ENCODE data around the gene C6orf120.
A peak's percentile ranks its signal among the peaks of the same experiment; 100 is the strongest.
"Not testable (repeated sequence)": the region's sequence is repeated elsewhere in the genome, so short reads cannot be mapped to it uniquely, and the experiment has no call there.

The C6orf120 gene

DNA sequence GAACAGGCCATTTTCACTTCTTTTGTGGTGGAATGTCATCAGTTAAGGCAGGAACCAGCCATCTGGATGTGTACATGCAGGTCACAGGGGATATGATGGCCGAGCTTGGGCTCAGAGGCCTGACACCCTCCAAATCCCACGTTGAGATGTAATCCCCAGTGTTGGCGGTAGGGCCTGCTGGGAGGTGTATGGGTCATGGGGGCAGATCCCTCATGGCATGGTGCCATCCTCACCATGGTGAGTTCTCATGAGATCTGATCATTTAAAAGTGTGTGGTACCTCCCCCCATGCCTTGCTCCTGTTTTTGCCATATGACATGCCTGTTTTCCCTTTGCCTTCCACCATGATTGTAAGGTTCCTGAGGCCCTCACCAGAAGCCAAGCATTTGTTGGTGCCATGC, 26.9 kb upstream of the C6orf120 start:
- in situ Hi-C loops (cut with HindIII; ENCODE audit: low pct_ligation_motif_present, low pct_unique_long_range_greater_than_20kb, low sequenced_read_pairs): no loop called here
- no peak for DNase-seq

GRCh38 chr6:169677096-169677495, 24.8 kb upstream of the C6orf120 start:
- in situ Hi-C loops (cut with HindIII; ENCODE audit: low pct_ligation_motif_present, low pct_unique_long_range_greater_than_20kb, low sequenced_read_pairs): no loop called here
- no peak for DNase-seq

DNA sequence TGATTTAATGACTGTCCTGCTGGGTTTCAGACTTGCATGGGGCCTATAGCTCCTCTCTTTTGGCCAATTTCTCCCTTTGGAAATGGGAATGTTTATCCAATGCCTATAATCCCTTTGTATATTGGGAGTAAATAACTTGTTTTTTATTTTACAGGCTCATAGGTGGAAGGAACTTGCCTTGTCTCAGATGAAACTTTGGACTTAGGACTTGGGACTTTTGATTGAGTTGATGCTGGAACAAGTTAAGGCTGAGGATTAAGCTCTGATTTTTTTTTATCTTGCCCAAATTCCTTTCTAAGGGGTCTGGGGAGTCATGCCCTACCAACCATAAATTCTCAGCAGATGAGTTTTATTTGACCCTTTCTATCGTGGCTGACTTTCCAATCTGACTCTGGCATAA, 23.6 kb upstream of the C6orf120 start:
- DNase-seq: no peak
- in situ Hi-C loops (cut with HindIII; ENCODE audit: low pct_ligation_motif_present, low pct_unique_long_range_greater_than_20kb, low sequenced_read_pairs): no loop called here

- in situ Hi-C loops (cut with HindIII; ENCODE audit: low pct_ligation_motif_present, low pct_unique_long_range_greater_than_20kb, low sequenced_read_pairs): no loop called here
- DNase-seq: no peak
Measured at GRCh38 chr6:169684056-169684455, 17.9 kb upstream of the C6orf120 start.

GRCh38 chr6:169685860-169686259, 16.1 kb upstream of the C6orf120 start:
- DNase-seq: no peak
- in situ Hi-C loops (cut with HindIII; ENCODE audit: low pct_ligation_motif_present, low pct_unique_long_range_greater_than_20kb, low sequenced_read_pairs): no loop called here

- no peak for DNase-seq
- in situ Hi-C loops (cut with HindIII; ENCODE audit: low pct_ligation_motif_present, low pct_unique_long_range_greater_than_20kb, low sequenced_read_pairs): no loop called here
Measured at GRCh38 chr6:169689287-169689686, 12.6 kb upstream of the C6orf120 start.

- DNase-seq: no peak
- in situ Hi-C loops (cut with HindIII; ENCODE audit: low pct_ligation_motif_present, low pct_unique_long_range_greater_than_20kb, low sequenced_read_pairs): no loop called here
Measured at GRCh38 chr6:169691260-169691659, 10.7 kb upstream of the C6orf120 start.

DNA sequence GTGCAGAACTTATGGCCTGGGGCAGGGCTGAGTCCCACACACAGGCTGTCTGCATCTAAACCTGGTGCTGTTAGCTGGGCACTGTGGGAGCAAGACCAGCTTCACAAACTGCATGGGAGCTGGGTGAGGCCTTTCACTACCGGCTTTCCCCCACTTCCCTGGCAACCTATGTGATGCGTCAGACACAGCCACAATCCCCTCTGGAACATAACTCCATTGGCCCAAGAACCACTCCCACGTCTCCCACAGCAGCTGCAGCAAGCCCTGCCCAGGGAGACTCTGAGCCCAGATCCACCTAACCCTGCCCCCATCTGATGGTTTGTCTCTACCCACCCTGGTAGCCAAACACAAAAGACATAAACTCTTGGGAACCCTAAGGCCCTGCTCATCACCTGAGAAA, 9.4 kb upstream of the C6orf120 start:
- in situ Hi-C loops (cut with HindIII; ENCODE audit: low pct_ligation_motif_present, low pct_unique_long_range_greater_than_20kb, low sequenced_read_pairs): no loop called here
- no peak for DNase-seq

DNA sequence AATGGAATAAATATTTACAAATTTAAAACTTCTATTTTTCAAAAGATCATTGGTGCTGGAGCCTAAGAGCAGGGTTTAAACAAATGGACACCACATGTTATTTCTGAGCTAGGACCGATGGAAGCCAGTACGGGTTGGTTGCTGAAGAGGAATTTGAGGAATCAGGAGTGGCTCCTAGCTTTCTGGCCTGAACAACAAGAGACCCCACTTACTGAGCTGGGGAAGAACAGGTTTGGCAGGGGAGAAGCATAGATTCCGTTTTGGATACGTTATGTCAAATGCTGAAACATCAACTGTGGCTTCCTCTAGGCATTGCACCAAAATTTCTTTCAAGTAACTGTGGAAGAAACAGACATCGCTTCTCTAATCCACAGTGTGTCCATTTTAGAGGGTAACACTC, 6.8 kb upstream of the C6orf120 start:
- in situ Hi-C loops (cut with HindIII; ENCODE audit: low pct_ligation_motif_present, low pct_unique_long_range_greater_than_20kb, low sequenced_read_pairs): no loop called here
- no peak for DNase-seq

DNA sequence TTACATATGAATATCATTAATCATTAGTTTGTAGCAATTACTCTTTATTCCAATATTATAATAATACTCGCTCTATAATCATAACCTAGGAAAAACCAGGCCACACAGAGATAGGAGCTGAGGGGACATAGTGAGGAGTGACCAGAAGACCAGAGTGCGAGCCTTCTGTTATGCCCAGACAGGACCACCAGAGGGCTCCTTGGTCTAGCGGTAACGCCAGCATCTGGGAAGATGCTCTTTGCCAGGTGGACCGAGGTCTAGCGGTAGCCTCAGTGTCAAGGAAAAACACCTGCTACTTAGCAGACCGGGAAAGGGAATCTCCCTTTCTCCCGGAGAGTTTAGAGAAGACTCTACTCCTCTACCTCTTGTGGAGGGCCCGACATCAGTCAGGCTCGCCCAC, 4.8 kb upstream of the C6orf120 start:
- DNase-seq: peak; percentile 10
- in situ Hi-C loops (cut with HindIII; ENCODE audit: low pct_ligation_motif_present, low pct_unique_long_range_greater_than_20kb, low sequenced_read_pairs): not testable (repeated sequence)

GRCh38 chr6:169700296-169700695, 1.6 kb upstream of the C6orf120 start:
- in situ Hi-C loops (cut with HindIII; ENCODE audit: low pct_ligation_motif_present, low pct_unique_long_range_greater_than_20kb, low sequenced_read_pairs): no loop called here
- peak; percentile 25 for DNase-seq

GRCh38 chr6:169701311-169701953, 494 bp upstream of the C6orf120 start:
- DNase-seq: no peak
- in situ Hi-C loops (cut with HindIII; ENCODE audit: low pct_ligation_motif_present, low pct_unique_long_range_greater_than_20kb, low sequenced_read_pairs): no loop called here

- no peak for DNase-seq
- in situ Hi-C loops (cut with HindIII; ENCODE audit: low pct_ligation_motif_present, low pct_unique_long_range_greater_than_20kb, low sequenced_read_pairs): no loop called here
Measured at GRCh38 chr6:169702840-169703246, 917 bp downstream of the C6orf120 start.

DNA sequence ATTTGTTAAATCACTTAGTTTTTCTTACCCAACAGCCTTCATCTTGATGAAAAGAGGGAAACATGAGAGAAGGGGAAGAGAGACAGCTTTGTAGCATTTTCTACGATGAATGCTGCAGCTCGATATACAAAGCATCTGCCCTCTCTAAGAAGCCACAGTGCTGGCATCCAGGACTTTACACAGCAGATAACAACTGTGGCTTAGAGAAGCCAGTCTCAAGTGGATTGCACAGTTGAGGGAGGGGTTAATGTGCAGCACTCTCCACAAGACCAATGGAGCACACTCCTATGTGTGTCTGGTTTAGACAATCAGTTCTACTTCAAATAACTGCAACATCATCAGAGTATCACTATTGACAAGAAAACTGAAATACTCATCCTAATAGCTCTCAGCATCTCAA, 5.8 kb downstream of the C6orf120 start:
- in situ Hi-C loops (cut with HindIII; ENCODE audit: low pct_ligation_motif_present, low pct_unique_long_range_greater_than_20kb, low sequenced_read_pairs): no loop called here

DNA sequence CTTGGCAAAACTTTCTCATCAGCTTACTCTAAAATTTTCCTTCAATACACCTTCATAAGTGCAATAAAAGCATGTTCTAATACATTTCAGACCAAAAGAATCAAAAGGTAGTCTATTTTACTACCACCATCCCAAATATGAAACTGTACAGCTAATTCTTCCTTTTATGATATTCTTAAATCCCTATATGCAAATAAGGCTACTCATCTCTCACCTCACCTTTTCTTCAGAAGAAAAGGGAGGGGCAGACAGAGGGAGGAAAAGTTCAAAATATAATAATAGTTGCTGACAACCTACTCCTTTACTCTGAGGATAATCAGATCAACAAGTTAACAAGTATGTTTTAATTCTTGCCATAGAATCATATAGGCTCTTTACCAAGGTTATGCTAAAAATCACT, 7.4 kb downstream of the C6orf120 start:
- no peak for DNase-seq
- in situ Hi-C loops (cut with HindIII; ENCODE audit: low pct_ligation_motif_present, low pct_unique_long_range_greater_than_20kb, low sequenced_read_pairs): no loop called here

More for the DNA sequence above, 5.8 kb downstream of the C6orf120 start:
- DNase-seq: no peak

DNA sequence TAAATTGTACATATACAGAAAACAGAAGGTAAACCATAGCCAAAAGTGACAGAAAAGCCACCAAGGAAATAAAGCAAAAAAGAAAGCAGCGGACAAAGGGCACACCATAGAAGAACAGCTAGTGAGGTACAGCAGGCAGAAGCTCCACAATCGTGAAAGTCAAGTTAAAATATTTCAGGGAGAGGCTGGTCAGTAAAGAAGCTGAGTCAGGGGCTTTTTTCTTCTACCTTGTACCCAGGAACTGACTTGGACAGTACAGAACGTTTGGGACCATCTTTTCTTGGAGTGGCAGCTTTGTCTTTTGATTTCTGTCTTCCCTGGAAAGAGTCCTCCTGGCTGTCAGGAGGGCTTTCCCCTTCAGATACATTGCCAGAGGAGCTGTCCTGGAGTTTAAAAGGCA, 8.1 kb downstream of the C6orf120 start:
- in situ Hi-C loops (cut with HindIII; ENCODE audit: low pct_ligation_motif_present, low pct_unique_long_range_greater_than_20kb, low sequenced_read_pairs): no loop called here

DNA sequence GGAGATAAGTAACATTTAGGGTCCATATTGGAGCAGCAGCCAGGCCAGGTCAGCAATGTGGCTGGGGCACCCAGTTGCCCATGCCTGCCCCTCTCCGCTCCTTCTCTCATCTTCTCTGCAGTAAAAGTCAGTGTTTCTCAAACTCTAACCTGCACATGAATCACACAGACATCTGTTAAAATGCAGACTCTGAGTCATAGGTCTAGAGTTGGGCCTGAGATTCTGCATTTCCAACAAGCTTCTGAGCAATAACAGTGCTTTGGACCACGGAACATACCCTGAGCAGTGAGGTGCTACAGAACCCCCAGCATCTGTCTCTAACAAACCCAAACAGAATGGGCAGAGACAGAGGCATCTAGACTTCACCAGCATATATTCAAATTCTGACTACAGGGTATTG, 12.3 kb downstream of the C6orf120 start:
- in situ Hi-C loops (cut with HindIII; ENCODE audit: low pct_ligation_motif_present, low pct_unique_long_range_greater_than_20kb, low sequenced_read_pairs): no loop called here
- no peak for DNase-seq

More for the DNA sequence above, 8.1 kb downstream of the C6orf120 start:
- DNase-seq: no peak

DNA sequence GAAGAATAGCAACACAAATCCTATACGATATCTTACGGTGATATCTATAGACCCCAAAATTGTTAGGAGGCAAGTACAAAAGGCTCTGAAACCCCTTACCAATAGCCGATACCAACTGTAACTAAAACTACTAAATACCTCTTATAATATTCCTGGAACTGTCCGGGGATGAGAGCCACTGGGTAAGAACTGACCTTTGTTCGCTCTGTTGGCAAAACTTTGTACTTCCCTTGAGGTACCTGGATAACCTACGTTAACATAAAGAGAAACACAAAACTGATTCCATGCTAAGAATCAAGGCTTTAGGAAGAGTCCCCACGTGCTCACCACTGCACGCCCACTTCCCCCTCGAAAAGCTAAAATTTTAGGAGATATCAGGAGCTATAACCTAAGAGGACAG, 12.7 kb downstream of the C6orf120 start:
- DNase-seq: no peak
- in situ Hi-C loops (cut with HindIII; ENCODE audit: low pct_ligation_motif_present, low pct_unique_long_range_greater_than_20kb, low sequenced_read_pairs): no loop called here

DNA sequence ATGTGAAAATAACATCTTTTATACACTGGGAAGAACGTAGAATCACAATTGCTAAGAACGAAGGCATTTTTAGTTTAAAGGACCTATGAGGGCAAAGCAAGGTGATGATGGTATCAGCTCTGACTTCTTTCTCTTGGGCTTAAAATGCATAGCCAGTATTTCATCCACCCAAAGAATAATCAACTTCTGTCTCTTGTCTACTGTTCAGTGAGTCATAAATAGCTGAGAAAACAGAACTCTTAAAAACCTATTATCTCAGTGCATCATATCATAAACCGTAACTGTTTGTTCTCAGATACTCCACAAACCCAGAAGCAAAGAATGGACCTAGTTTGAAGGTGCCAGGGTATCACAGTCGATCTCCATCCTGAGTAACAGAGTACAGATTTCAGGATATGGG, 17.2 kb downstream of the C6orf120 start:
- in situ Hi-C loops (cut with HindIII; ENCODE audit: low pct_ligation_motif_present, low pct_unique_long_range_greater_than_20kb, low sequenced_read_pairs): no loop called here
- DNase-seq: no peak

DNA sequence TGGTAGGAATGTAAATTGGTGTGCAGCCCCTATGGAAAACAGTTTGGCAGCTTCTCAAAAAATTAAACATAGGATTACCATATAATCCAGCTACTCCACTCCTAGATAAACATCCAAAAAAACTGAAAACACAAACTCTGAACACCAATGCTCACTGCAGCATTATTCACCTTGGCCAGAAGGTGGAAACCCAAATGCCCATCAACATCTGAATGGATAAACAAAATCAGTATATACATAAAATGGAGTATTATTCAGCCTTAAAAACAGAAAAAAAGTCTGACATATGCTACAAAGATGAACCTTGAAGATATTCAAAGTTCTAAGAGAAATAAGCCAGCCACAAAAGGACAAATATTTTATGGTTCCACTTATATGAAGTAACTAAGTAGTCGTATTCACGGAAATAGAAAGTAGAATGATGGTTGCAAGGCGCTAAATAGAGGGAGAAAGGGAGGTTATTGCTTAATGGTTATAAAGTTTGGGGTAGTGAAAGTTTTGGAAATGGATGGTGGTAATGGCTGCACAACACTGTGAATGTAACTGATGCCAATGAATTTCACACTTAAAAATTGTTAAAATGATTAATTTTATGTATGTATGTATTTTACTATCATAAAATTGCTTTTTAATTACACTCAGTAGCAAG, 18.4 kb downstream of the C6orf120 start:
- in situ Hi-C loops (cut with HindIII; ENCODE audit: low pct_ligation_motif_present, low pct_unique_long_range_greater_than_20kb, low sequenced_read_pairs): no loop called here
- no peak for DNase-seq

Measured in ACHN (cell line).